T47D (cell line): ENCODE results near the gene OSCAR.
"Not testable (repeated sequence)": the region's sequence is repeated elsewhere in the genome, so short reads cannot be mapped to it uniquely, and the experiment has no call there.

ENCODE experiments used
- DNase-seq, 2 experiments: peaks; one replicate each; pipeline versions ENCODE4 v3.0.0 to v3.0.0-alpha.2; 2011 to 2012; ENCODE audit warnings: low read depth in 1 of 2, low spot score in 1 of 2
- JUND ChIP-seq: IDR thresholded peaks from 2 replicates; pipeline ENCODE4 v1.6.1; 2012; ENCODE audit warnings: low read depth
- in situ Hi-C: cut with HindIII; loops from 2 replicates; pipeline ENCODE4 v1.10.0; 2016; ENCODE audit warnings: low sequenced_read_pairs, low pct_unique_long_range_greater_than_20kb

Gene OSCAR

DNA sequence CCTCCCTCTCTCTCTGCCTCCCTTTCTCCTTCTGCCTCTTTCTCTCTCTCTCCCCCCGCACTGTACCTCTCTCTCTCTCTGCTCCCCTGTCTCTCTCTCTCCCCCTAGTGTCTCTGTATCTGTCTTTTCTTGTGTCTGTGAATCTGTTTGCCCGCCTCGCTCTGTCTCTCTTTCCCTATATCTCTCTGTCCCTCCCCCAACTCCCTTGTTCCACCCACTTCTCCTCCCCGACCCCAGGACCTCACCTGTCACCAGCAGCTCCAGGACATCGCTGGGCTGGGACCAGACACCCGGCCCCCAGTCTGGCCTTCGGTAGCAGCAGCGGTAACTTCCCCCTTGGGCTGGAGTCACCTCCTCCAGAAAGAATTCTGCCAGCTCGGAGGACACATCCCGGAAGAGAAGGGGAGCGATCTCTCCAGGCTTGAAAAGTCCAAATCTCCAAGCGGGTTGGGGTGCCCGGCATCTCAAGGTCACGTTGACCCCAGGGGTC lies 3.9 kb downstream of the OSCAR start:
- in situ Hi-C loops, result no loop called here
- DNase-seq, result peak in 1 of 2 experiments; percentile 30
- no peak for TF ChIP-seq JUND

DNA sequence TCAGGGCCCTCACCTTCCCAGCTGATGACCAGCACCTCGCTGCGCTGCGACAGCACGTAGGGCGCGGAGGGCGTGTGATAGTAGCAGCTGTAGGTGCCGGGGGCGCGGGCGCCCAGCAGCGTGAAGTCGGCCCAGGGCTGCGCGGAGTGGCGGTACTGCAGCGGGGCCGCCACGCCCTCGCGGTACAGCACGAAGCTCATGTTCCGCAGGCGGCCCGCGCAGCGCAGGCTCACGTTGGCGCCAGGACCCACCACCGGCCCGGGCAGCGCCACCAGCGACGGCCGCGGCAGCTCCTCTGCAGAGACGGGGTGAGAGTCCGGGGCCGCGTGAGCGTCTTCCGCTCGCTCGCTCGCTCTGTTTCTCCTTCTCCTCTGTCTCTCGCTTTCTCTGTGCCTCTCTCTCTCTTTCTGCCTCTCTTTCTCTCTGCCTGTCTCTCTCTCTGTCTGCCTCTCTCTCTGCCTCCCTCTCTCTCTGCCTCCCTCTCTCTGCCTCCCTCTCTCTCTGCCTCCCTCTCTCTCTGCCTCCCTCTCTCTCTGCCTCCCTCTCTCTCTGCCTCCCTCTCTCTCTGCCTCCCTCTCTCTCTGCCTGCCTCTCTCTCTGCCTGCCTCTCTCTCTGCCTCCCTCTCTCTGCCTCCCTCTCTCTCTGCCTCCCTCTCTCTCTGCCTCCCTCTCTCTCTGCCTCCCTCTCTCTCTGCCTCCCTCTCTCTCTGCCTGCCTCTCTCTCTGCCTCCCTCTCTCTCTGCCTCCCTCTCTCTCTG lies 4.6 kb downstream of the OSCAR start:
- DNase-seq, in situ Hi-C loops: not testable (repeated sequence)

DNA sequence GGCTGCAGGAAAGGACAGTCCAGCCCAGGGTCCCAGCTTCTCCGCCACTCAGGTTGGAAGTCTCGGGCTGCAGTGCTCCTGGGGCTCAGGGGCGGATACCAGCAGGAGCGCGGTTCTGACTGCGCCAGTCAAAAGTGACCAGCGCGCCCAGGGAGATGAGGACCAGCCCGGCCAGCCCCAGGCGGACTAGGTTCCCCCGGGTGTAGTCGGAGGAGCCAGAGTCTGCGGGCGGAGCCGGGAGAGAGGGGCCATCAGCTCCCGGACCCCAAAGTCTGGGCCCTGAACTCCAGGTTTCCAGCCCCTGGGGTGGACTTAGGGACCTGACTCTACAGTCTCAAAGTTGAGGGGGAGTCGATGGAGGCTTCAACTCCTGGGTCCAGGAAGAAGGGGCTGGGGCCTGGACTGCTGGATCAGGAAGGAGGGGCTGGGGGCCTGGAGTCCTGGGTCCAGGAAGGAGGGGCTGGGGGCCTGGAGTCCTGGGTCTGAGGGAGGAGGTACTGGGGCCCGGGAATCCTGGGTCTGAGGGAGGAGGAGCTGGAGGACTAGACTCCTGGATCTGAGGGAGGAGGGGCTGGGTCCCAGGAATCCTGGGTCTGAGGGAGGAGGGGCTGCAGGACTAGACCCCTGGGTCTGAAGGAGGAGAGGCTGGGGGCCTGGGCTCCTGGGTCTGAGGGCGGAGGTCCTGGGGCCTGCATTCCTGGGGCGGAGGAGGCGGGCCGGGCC lies 5.3 kb downstream of the OSCAR start:
- TF ChIP-seq JUND, result no peak
- in situ Hi-C loops, result no loop called here
- no peak for DNase-seq

DNA sequence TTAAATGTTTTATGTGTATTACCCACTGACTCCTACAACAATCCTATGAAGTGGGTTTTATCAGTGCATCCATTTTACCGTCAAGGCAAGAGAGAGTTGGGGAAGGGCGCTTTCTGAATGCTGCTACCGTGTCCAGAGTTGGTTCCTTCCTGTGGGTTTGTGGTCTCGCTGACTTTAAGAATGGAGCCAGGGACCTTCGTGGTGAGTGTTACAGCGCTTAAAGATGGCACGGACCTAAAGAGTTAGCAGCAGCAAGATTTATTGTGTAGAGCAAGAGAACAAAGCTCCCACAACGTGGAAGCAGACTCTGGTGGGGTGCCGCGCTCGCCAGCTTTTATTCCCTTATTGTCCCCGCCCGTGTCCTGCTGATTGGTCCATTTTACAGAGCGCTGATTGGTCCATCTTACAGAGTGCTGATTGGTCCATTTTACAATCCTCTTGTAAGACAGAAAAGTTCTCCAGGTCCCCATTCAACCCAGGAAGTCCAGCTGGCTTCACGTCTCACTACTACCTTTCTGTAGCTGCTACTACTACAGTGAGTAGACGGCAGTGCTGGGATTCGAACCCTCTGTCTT lies 6.1 kb downstream of the OSCAR start:
- in situ Hi-C loops, result no loop called here
- no peak for TF ChIP-seq JUND
- no peak for DNase-seq

DNA sequence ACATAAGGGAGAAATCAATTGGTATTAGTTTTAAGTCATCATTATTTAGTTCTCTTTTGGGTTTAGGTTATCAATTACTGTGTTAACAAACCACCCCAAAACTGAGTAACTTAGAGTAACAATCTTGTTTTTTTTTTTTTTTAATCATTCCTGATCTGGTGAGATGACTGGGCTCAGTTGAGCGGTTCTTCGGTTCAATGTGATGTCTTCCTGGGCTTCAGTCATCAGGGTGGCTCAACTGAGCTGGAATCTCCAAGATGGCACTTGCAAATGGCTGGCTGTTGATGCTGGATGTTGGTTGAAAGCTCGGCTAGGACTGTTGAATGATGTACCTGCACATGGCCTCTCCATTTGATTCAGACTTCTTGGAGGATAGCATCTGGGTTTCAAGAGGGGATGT lies 16.2 kb downstream of the OSCAR start:
- no peak for DNase-seq
- in situ Hi-C loops, result no loop called here
- no peak for TF ChIP-seq JUND

DNA sequence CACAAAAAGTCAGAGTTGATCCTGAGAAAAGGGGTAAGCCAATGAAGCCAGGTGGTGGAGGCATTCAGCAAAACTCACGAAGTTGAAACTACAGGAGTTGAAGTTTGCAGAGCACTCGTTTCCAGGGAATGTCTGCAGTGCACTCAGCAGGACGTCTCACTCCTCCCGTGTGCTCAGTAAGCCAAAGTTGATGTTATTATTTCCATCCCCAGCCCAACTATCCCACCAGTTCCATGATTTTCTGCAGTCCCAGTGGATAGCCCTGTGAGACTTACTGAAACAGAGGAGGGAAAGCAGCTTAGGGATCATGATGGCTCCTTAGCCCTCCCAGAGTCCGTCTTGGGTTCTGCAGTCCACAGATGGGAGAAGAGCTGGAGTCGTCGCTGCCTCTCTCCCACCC lies 19.6 kb downstream of the OSCAR start, which contains the start of gene TARM1:
TARM1 (minus strand) TSS at position 334 of the 400 bp plus-strand sequence; CDS start at position 309, 25 bp downstream.
- no peak for DNase-seq
- in situ Hi-C loops, result no loop called here

DNA sequence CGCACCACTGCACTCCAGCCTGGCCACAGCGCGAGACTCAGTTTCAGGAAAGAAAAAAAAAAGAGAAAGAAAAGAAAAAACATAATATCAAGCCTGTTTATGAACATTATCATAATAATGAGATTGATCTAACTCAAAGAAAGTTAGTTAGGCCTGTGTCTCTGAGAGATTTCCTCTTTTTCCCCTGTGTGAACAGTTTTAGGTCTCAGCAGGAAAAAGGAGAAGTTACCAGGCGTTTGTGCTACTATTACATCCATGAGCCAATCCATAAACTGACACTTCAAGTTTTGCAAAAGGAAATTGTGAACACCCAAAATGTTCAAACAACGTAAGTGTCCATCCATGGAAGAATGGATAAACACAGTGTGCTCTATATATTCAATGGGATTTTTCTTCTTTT lies 23.3 kb downstream of the OSCAR start:
- no peak for TF ChIP-seq JUND
- DNase-seq, result no peak

More for the DNA sequence above, 19.6 kb downstream of the OSCAR start, which contains the start of gene TARM1:
- TF ChIP-seq JUND, result no peak

DNA sequence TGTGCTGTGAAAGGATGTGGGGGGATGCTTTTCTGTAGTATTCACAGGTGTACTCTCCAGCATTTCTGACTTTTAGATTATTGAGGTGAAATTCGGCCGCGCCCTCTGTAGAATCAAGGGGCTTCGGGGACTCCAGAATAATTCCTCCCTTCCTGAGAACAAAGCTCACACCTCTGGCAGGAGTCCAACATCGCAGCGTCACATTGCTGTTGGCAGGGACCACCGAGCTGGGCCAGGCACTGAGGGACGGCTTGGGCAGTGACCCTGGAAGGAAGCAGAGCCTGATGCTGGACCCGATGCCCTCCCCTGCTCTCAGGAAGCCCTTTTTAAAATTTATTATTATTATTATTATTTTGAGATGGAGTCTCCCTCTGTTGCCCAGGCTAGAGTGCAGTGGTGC lies 25.8 kb downstream of the OSCAR start:
- in situ Hi-C loops, result no loop called here
- no peak for DNase-seq
- no peak for TF ChIP-seq JUND

More for the DNA sequence above, 23.3 kb downstream of the OSCAR start:
- in situ Hi-C loops, result no loop called here

DNA sequence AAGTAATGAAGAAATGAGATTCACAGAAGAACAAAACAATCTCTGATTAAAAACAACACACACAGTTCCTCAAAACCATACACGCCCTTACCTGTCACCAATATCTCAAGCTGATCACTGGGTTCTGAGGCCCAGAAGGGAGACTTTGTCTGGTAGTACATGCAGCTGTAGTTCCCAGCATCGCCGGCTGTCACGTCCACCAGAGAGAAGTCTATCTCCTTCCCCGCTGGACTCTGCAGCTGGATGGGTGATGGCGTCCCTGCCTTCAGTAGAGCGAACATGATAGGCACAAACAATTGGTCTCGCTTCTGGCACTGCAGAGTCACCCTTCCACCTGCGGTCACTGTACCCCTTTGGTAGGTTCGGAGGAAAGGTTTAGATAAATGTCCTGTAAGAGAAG lies 26.8 kb downstream of the OSCAR start:
- in situ Hi-C loops, result no loop called here
- no peak for DNase-seq
- TF ChIP-seq JUND, result no peak

DNA sequence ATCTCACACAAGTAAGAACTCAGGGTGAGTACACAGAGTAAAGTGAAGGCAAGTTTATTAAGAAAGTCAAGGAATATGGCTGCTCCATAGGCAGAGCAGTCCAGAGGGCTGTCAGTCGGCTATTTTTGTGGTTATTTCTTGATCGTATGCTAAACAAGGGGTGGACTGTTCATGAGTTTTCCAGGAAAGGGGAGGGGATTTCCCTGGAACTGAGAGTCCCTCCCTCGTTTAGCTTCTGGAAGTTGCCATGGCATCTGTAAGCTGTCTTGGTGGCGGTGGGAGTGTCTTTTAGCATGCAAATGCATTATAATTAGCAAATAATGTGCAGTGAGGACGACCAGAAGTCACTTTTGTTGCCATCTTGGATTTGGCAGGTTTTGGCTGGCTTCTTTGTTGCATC lies 31.1 kb downstream of the OSCAR start:
- no peak for DNase-seq
- no peak for TF ChIP-seq JUND
- in situ Hi-C loops, result no loop called here

DNA sequence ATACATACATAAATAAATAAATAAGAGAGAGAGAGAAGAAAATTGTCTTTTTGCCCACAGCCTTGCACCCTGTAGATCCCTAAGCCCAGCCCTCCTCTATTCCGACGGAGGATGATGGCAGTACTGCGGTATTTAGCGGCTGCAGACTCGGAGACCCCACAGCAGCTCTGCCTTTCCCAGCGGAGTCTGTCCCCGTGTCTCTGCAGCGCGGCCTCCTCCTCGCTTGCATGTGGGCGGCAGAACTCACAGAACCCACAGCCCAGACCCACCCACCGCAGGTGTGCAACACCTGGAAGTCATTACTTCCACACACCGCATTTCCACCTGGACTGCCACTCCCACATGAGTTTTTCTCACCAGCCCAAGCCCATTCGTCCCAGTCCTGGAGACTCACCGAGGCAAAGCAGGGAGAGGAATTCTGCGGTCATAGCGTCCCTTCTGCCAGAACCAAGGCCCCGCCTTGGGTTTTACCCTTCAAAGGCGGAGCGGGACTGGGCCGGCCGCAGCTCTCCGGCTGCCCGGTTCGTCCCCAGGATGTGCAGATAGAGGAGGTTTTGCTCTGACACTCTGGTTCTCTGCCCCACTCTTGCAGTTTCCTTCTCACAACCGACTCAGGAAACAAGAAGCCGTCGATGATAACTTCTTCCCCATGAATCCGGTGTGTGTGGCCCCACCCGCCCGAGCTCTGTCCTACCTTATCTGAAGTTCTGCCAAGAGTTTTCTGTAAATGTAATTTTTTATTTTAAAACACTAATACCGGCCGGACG lies 37.1 kb downstream of the OSCAR start, which contains the start of gene VSTM1:
VSTM1 (minus strand) TSS at position 548 of the 767 bp plus-strand sequence; CDS start at position 428, 120 bp downstream.
- TF ChIP-seq JUND, result no peak
- in situ Hi-C loops, result no loop called here
- no peak for DNase-seq

DNA sequence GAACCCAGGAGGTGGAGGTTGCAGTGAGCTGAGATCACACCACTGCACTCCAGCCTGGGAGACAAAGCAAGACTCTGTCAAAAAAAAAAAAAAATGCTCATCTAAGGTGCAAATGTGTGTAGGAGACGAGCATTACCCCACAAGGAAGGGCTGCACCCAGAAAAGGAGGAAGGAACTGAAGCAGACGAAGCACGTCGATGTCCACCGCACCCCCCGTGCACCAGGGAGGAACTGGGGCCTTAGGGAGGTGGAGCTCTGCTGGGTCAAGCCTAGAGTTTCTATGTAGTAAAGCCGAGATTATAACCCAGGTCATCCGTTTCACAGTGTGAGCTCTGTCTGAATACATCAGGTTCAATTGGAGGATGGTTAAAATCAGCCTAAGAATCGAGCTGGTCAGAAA lies 38.0 kb downstream of the OSCAR start:
- no peak for TF ChIP-seq JUND
- no peak for DNase-seq
- in situ Hi-C loops, result no loop called here
